ENCODE measurements around the gene NEK4. TPM values are rescaled to one million over a fixed set of nuclear protein-coding genes. Genes with fewer than 3 reads are reported as not detected.
A peak's percentile ranks its signal among the peaks of the same experiment; 100 is the strongest.
"Not testable (repeated sequence)": the region's sequence is repeated elsewhere in the genome, so short reads cannot be mapped to it uniquely, and the experiment has no call there.

The NEK4 gene
- polyA plus RNA-seq, 1 donor: 23.0 TPM

DNA sequence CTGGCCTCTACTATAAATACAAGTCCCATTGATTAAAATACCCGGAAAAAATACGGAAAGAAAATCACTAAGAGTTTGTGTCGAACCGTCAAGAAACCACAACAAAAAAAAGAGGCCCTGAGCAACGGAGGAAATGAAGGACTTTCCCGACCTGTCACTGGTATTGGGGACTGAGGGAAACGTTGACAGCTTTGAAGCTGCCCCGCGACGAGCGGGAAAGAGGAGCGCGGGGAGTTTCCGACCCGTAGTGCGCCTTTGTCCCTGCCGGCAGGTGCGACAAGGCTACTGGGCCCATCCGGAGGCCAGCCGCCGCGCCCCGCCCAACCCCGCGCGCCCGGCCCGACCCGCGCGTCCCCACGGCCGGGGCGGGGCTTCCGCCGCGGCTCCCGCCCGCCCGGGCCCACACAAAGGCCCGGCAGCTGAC, 85.4 kb downstream of the NEK4 start:
- Histone ChIP-seq H3K4me3 (ENCODE audit: low read length) (peak overlapping the region; percentile 74), H3K27me3 (ENCODE audit: control insufficient read depth, insufficient read depth, low read length) (no peaks in the 10 kb centered on the region), H3K27ac (ENCODE audit: low read length) (peak overlapping the region; percentile 83), H3K4me1 (ENCODE audit: control insufficient read depth, insufficient read depth, low read length) (peaks cover 28% of the 10 kb centered on the region), H3K9me3 (ENCODE audit: control insufficient read depth, low read depth, low read length) (no peaks in the 10 kb centered on the region), H3K36me3 (ENCODE audit: control insufficient read depth, insufficient read depth, low read length) (peaks cover 32% of the 10 kb centered on the region)
- peak in 1 of 2 donors; percentile 68 for DNase-seq
- WGBS (ENCODE audit: insufficient coverage, low lambda C conversion rate): 0% methylated on average over 2 of the region's 41 CpGs

- Histone ChIP-seq H3K27ac (ENCODE audit: low read length) (no peak overlapping the region), H3K4me3 (ENCODE audit: low read length) (no peak overlapping the region), H3K9me3 (ENCODE audit: control insufficient read depth, low read depth, low read length) (no peaks in the 10 kb centered on the region), H3K27me3 (ENCODE audit: control insufficient read depth, insufficient read depth, low read length) (no peaks in the 10 kb centered on the region), H3K36me3 (ENCODE audit: control insufficient read depth, insufficient read depth, low read length) (peaks cover 27% of the 10 kb centered on the region), H3K4me1 (ENCODE audit: control insufficient read depth, insufficient read depth, low read length) (peaks cover 28% of the 10 kb centered on the region)
- no peak for DNase-seq
- 33% methylated on average over 3 of the region's 5 CpGs for WGBS (ENCODE audit: insufficient coverage, low lambda C conversion rate)
Observed at GRCh38 chr3:52684184-52684583, 86.6 kb downstream of the NEK4 start.

DNA sequence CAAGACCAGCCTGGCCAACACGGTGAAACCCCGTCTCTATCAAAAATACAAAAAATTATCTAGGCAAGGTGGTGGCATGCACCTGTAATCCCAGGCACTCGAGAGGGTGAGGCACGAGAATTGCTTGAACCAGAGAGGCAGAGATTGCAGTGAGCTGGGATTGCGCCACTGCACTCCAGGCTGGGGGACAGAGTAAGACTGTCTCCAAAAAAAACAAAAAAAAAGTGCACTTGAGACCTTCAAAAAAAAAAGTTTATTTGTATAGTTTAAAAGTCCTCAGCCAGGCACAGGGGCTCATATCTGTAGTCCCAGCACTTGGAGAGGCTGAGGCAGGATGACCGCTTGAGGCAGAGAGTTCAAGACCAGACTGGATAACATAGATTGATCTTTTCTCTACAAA, 87.1 kb downstream of the NEK4 start:
- DNase-seq: no peak
- no peak overlapping the region for H3K27ac ChIP-seq (ENCODE audit: low read length)
- no CpG with 5 or more reads among the region's 6 CpGs for WGBS (ENCODE audit: insufficient coverage, low lambda C conversion rate)
- no peaks in the 10 kb centered on the region for H3K9me3 ChIP-seq (ENCODE audit: control insufficient read depth, low read depth, low read length)
- H3K4me1 ChIP-seq (ENCODE audit: control insufficient read depth, insufficient read depth, low read length): peaks cover 28% of the 10 kb centered on the region
- peaks cover 27% of the 10 kb centered on the region for H3K36me3 ChIP-seq (ENCODE audit: control insufficient read depth, insufficient read depth, low read length)
- no peaks in the 10 kb centered on the region for H3K27me3 ChIP-seq (ENCODE audit: control insufficient read depth, insufficient read depth, low read length)
- no peak overlapping the region for H3K4me3 ChIP-seq (ENCODE audit: low read length)

DNA sequence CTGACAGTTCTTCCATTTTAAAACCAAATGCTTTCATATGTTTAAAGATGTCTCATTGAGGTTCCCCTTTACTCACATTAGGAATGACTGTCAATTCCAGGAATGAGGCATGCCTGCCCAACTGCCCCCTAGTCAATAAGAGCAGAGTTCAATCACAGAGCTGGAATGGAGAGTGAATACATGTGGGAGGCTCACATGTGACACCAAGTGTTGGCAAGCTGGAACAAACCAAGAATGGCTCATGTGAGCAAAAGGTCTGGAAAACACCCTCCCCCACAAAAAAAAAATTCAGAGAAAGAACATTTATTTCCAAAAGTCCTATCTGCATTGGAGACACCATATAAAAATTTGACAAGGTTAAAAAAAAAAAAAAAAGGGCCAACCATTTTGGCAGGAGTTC, 88.7 kb downstream of the NEK4 start:
- DNase-seq: peak; percentile 54 to 75
- peaks cover 23% of the 10 kb centered on the region for H3K36me3 ChIP-seq (ENCODE audit: control insufficient read depth, insufficient read depth, low read length)
- no peaks in the 10 kb centered on the region for H3K27me3 ChIP-seq (ENCODE audit: control insufficient read depth, insufficient read depth, low read length)
- no peak overlapping the region for H3K4me3 ChIP-seq (ENCODE audit: low read length)
- H3K9me3 ChIP-seq (ENCODE audit: control insufficient read depth, low read depth, low read length): no peaks in the 10 kb centered on the region
- H3K27ac ChIP-seq (ENCODE audit: low read length): peak overlapping the region; percentile 18
- H3K4me1 ChIP-seq (ENCODE audit: control insufficient read depth, insufficient read depth, low read length): peaks cover 15% of the 10 kb centered on the region

- no peaks in the 10 kb centered on the region for H3K27me3 ChIP-seq (ENCODE audit: control insufficient read depth, insufficient read depth, low read length)
- H3K36me3 ChIP-seq (ENCODE audit: control insufficient read depth, insufficient read depth, low read length): peaks cover 27% of the 10 kb centered on the region
- no peak overlapping the region for H3K4me3 ChIP-seq (ENCODE audit: low read length)
- no peak for DNase-seq
- H3K9me3 ChIP-seq (ENCODE audit: control insufficient read depth, low read depth, low read length): no peaks in the 10 kb centered on the region
- H3K4me1 ChIP-seq (ENCODE audit: control insufficient read depth, insufficient read depth, low read length): peaks cover 15% of the 10 kb centered on the region
- WGBS (ENCODE audit: insufficient coverage, low lambda C conversion rate): 78% methylated on average over 1 of the region's 3 CpGs
- H3K27ac ChIP-seq (ENCODE audit: low read length): peak overlapping the region; percentile 18
Observed at GRCh38 chr3:52681596-52681995, 89.1 kb downstream of the NEK4 start.

DNA sequence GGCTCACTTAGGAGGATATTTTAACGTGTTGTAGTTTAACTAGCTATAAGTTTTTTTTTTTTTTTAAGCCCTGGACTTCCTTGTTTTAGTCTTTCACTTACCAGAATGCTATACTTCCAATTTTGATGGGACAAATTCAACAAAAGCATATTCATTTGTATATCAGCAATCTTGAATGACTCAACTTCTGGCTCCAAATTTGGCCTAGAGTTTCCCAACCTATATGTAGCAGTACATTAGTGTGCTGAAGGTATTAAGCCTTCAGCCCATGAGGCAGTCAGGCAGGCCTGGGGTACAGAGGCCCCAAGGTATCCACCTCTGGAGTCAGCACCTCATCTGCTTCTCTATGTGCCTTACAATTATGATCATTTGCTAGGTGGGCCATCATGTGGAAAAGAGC, 90.9 kb downstream of the NEK4 start:
- H3K9me3 ChIP-seq (ENCODE audit: control insufficient read depth, low read depth, low read length): no peaks in the 10 kb centered on the region
- DNase-seq: no peak
- H3K4me1 ChIP-seq (ENCODE audit: control insufficient read depth, insufficient read depth, low read length): peaks cover 15% of the 10 kb centered on the region
- WGBS (ENCODE audit: insufficient coverage, low lambda C conversion rate): 67% methylated on average over 1 of the region's 1 CpG
- no peak overlapping the region for H3K4me3 ChIP-seq (ENCODE audit: low read length)
- no peak overlapping the region for H3K27ac ChIP-seq (ENCODE audit: low read length)
- H3K27me3 ChIP-seq (ENCODE audit: control insufficient read depth, insufficient read depth, low read length): no peaks in the 10 kb centered on the region
- H3K36me3 ChIP-seq (ENCODE audit: control insufficient read depth, insufficient read depth, low read length): peaks cover 39% of the 10 kb centered on the region

DNA sequence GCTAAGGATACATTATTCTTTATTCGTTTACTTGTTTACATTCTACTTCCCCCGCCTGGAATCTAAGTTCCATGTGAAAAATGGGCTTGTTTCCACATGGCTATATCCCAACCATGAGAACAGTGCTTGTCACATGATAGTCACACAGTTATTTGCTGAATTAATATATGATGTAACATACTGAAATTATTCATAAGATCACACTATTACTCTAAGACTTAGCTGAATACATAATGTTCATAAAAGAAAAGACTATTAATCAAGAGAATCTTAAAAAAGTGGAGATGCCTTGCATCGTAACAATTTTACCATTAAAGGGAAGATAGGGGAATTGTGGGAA, 91.6 kb downstream of the NEK4 start:
- H3K27ac ChIP-seq (ENCODE audit: low read length): no peak overlapping the region
- no peak for DNase-seq
- H3K4me1 ChIP-seq (ENCODE audit: control insufficient read depth, insufficient read depth, low read length): peaks cover 15% of the 10 kb centered on the region
- no peaks in the 10 kb centered on the region for H3K27me3 ChIP-seq (ENCODE audit: control insufficient read depth, insufficient read depth, low read length)
- no peak overlapping the region for H3K4me3 ChIP-seq (ENCODE audit: low read length)
- no peaks in the 10 kb centered on the region for H3K9me3 ChIP-seq (ENCODE audit: control insufficient read depth, low read depth, low read length)
- WGBS (ENCODE audit: insufficient coverage, low lambda C conversion rate): 84% methylated on average over 2 of the region's 3 CpGs
- peaks cover 40% of the 10 kb centered on the region for H3K36me3 ChIP-seq (ENCODE audit: control insufficient read depth, insufficient read depth, low read length)

GRCh38 chr3:52678265-52679198, 92.2 kb downstream of the NEK4 start:
- H3K9me3 ChIP-seq (ENCODE audit: control insufficient read depth, low read depth, low read length): no peaks in the 10 kb centered on the region
- WGBS (ENCODE audit: insufficient coverage, low lambda C conversion rate): 100% methylated on average over 1 of the region's 6 CpGs
- H3K4me1 ChIP-seq (ENCODE audit: control insufficient read depth, insufficient read depth, low read length): peaks cover 9% of the 10 kb centered on the region
- H3K27me3 ChIP-seq (ENCODE audit: control insufficient read depth, insufficient read depth, low read length): no peaks in the 10 kb centered on the region
- no peak for DNase-seq
- H3K4me3 ChIP-seq (ENCODE audit: low read length): no peak overlapping the region
- H3K36me3 ChIP-seq (ENCODE audit: control insufficient read depth, insufficient read depth, low read length): peaks cover 40% of the 10 kb centered on the region
- no peak overlapping the region for H3K27ac ChIP-seq (ENCODE audit: low read length)

GRCh38 chr3:52676201-52676600, 94.5 kb downstream of the NEK4 start:
- peaks cover 50% of the 10 kb centered on the region for H3K36me3 ChIP-seq (ENCODE audit: control insufficient read depth, insufficient read depth, low read length)
- not testable (repeated sequence) for H3K27me3 ChIP-seq (ENCODE audit: control insufficient read depth, insufficient read depth, low read length); H3K4me3 ChIP-seq (ENCODE audit: low read length); H3K9me3 ChIP-seq (ENCODE audit: control insufficient read depth, low read depth, low read length); H3K27ac ChIP-seq (ENCODE audit: low read length); DNase-seq; H3K4me1 ChIP-seq (ENCODE audit: control insufficient read depth, insufficient read depth, low read length)
- no CpG with 5 or more reads among the region's 3 CpGs for WGBS (ENCODE audit: insufficient coverage, low lambda C conversion rate)

GRCh38 chr3:52671676-52672075, 99.1 kb downstream of the NEK4 start:
- H3K27ac ChIP-seq (ENCODE audit: low read length): no peak overlapping the region
- DNase-seq: no peak
- H3K36me3 ChIP-seq (ENCODE audit: control insufficient read depth, insufficient read depth, low read length): peaks cover 36% of the 10 kb centered on the region
- no peaks in the 10 kb centered on the region for H3K27me3 ChIP-seq (ENCODE audit: control insufficient read depth, insufficient read depth, low read length)
- no CpG with 5 or more reads among the region's 1 CpG for WGBS (ENCODE audit: insufficient coverage, low lambda C conversion rate)
- H3K4me1 ChIP-seq (ENCODE audit: control insufficient read depth, insufficient read depth, low read length): no peaks in the 10 kb centered on the region
- no peaks in the 10 kb centered on the region for H3K9me3 ChIP-seq (ENCODE audit: control insufficient read depth, low read depth, low read length)
- H3K4me3 ChIP-seq (ENCODE audit: low read length): no peak overlapping the region
